ENCODE measurements around the gene ZNF664. TPM values are rescaled to one million over a fixed set of nuclear protein-coding genes. Genes with fewer than 3 reads are reported as not detected.
A peak's percentile ranks its signal among the peaks of the same experiment; 100 is the strongest.

The ZNF664 gene
- total and polyA plus RNA-seq, 2 of the 4 experiments (the other 2 are of a cell fraction), result 29.9 to 32.6 TPM

DNA sequence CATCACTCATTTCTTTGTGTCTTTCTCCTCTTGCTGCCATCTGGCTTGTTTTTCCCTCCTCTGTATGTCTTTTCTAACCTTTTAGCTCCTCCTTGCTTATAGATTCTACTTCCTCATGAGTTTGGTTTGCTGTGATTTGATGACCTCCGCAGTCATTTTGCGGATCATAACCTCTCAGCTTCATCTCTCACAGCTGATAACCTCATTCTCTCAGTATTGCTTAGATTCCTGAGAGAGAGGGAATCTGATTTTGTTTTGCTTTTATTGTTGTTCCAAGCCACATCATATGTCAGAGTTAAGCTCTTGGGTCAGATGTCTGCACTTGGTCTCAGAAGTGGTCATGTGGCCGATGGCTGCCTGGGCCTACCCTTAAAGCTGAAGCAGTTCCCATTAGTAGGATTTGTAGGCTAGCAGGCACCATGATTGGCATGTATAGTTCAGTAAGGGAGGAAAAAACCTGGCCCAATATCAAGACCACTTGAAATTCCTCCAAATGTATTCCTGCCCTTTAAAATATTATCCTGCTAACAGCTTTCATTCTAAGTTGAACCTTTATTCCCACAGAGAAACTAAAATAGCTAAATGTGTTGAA is 13.5 kb downstream of the ZNF664 start:
- Histone ChIP-seq H3K9me3 (ENCODE audit: control insufficient read depth, insufficient read depth, low read length) (no peaks in the 10 kb centered on the region), H2AFZ (replicated peaks; ENCODE audit: low read length, poor library complexity) (no peak overlapping the region), H3K4me2 (ENCODE audit: low read depth, low read length) (no peak overlapping the region), H3K23ac (ENCODE audit: low read depth, low read length) (no peak overlapping the region), H3K27me3 (ENCODE audit: control insufficient read depth, insufficient read depth, low read length) (no peaks in the 10 kb centered on the region), H3K4me1 (ENCODE audit: control insufficient read depth, insufficient read depth, low read length) (peaks cover 2% of the 10 kb centered on the region; the same call in 1 of the 2 replicates), H2AK5ac (ENCODE audit: low read depth, low read length) (no peak overlapping the region), H3K4me3 (ENCODE audit: insufficient read depth, low read depth, low read length) (no peak overlapping the region), H2BK120ac (ENCODE audit: low read depth, low read length) (no peak overlapping the region), H4K8ac (ENCODE audit: low read depth in 2 of 2, low read length in 2 of 2) (no peak overlapping the region), H2BK20ac (ENCODE audit: low read depth, low read length) (no peak overlapping the region), H4K5ac (ENCODE audit: low read depth, low read length) (no peak overlapping the region), H2BK5ac (ENCODE audit: low read depth, low read length, poor library complexity, severe bottlenecking) (no peak overlapping the region), H3K56ac (ENCODE audit: extremely low read depth, insufficient read depth, low read length) (no peak overlapping the region), H2AK9ac (replicated peaks; ENCODE audit: low read depth, low read length, poor library complexity) (no peak overlapping the region), H3K27ac (ENCODE audit: insufficient read depth, low read length) (no peak overlapping the region), H2BK15ac (ENCODE audit: low read depth, low read length) (no peak overlapping the region), H3K4ac (ENCODE audit: low read depth, low read length) (no peak overlapping the region), H3K79me1 (ENCODE audit: low read depth in 1 of 2, low read length in 2 of 2) (peaks cover 29 to 61% of the 10 kb centered on the region in 2 experiments), H4K91ac (ENCODE audit: insufficient read depth, low read depth, low read length) (no peak overlapping the region), H3K9ac (ENCODE audit: low read depth, low read length) (no peak overlapping the region), H4K20me1 (ENCODE audit: insufficient read depth, low read length) (peaks cover 25% of the 10 kb centered on the region; the same call in 1 of the 2 replicates), H3K36me3 (ENCODE audit: control insufficient read depth, insufficient read depth, low read length) (peaks cover 12% of the 10 kb centered on the region), H3K18ac (ENCODE audit: low read depth, low read length) (no peak overlapping the region), H3K14ac (replicated peaks; ENCODE audit: low read depth, low read length) (no peak overlapping the region; the same call in 1 of the 2 replicates), H3K9me1 (ENCODE audit: insufficient read depth, low read length) (peaks cover 7% of the 10 kb centered on the region)
- in situ Hi-C loops (cut with MboI; ENCODE audit: low sequenced_read_pairs) (loop anchor here (5.0 kb wide), 1 partner anchor 179 kb away; no protein-coding TSS in a partner anchor), intact Hi-C loops (cut with micrococcal nuclease) (loop anchor here (10.0 kb wide), 1 partner anchor 322 kb away; no protein-coding TSS in a partner anchor), dilution Hi-C loops (cut with HindIII; ENCODE audit: low sequenced_read_pairs, unreplicated experiment) (no loop called here)
- BruUV-seq (replicated peaks), result no TSS peak
- no peak for TF ChIP-seq MAZ (IDR thresholded peaks at IDR 0.05; ENCODE audit: borderline replicate concordance, low read depth, low read length)
- TF ChIP-seq, protein P1, sequence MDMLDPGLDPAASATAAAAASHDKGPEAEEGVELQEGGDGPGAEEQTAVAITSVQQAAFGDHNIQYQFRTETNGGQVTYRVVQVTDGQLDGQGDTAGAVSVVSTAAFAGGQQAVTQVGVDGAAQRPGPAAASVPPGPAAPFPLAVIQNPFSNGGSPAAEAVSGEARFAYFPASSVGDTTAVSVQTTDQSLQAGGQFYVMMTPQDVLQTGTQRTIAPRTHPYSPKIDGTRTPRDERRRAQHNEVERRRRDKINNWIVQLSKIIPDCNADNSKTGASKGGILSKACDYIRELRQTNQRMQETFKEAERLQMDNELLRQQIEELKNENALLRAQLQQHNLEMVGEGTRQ (IDR thresholded peaks at IDR 0.05; ENCODE audit: low read depth, low read length), result peak; percentile 38; the same call in 1 of the 2 replicates
- TF ChIP-seq RAD21 (IDR thresholded peaks at IDR 0.05; ENCODE audit: low read length), result no peak
- ATAC-seq (ENCODE audit: low read depth), result peak; percentile 56
- no peak for DNase-seq
- WGBS, 2 experiments (ENCODE audit: extremely low coverage in 2 of 2, insufficient read length in 1 of 2), result no CpG with 5 or more reads among the region's 3 CpGs
- CTCF ChIA-PET, result interaction anchor here (0.6 to 1.3 kb wide), 4 partner anchors 46 to 378 kb away, joined by 3 to 4 read pairs (median 4); no protein-coding TSS in a partner anchor
- POLR2A ChIA-PET (ENCODE audit: unreplicated experiment), result interaction anchor here (0.5 kb wide), 1 partner anchor 274 kb away, joined by 4 read pairs; the partner anchor contains the start of gene ATP6V0A2

Data from IMR-90 (cell line).